Measurements from ENCODE around the gene RNF19B. TPM values are rescaled to one million over a fixed set of nuclear protein-coding genes. Genes with fewer than 3 reads are reported as not detected.

Gene RNF19B
- total RNA-seq, 4 donors from 2014 or later, result 13.9 to 22.9 (median 17.2) TPM

DNA sequence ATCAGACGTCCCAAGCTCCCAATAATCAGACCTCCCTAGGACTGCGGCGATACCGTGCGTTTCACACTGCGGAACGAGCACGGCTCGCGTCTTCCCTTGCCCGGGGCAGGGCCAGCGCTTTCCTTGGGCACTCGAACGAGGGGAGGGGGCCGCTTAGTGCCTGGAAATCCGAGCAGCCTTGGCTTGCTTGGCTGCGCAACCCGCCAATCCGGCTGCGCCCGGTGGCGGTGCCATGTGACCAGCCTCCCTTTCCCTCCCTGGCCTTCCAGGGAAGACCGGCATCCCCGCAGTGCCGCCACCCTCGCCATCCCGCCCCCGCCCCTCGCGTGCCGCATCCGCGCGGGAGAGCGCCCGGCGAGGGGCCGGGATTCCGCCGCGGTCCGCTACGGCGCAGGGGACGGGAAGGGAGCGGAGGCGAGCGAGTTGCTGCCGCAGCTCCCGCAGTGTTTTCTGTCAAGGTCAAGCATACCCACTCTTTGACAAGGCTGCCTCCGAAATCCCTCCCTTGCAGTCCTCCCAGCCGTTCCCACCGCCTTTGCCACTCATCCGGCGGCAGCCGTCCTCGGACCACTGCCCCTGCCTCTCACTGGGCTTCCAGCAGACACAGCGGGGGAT, 8.3 kb upstream of the RNF19B start:
- Histone ChIP-seq H3K27ac (peak overlapping the region in 1 of 4 donors; percentile 56), H3K4me3 (peak overlapping the region; percentile 23 to 63 (median 52)), H3K36me3 (no peaks in the 10 kb centered on the region), H3K27me3 (no peaks in the 10 kb centered on the region), H3K4me1 (peaks cover 0 to 10% (median 4%) of the 10 kb centered on the region in 4 donors), H3K9me3 (no peaks in the 10 kb centered on the region)
- peak in 1 of 2 donors; percentile 43 for TF ChIP-seq EP300 (IDR thresholded peaks at IDR 0.05)
- peak in 1 of 2 donors; percentile 34 for TF ChIP-seq POLR2A (IDR thresholded peaks at IDR 0.05)
- no peak for TF ChIP-seq CTCF (IDR thresholded peaks at IDR 0.05)
- WGBS, 2 donors, result 2 to 3% methylated on average over 34 to 45 of the region's 58 CpGs
- DNase-seq (ENCODE audit: low spot score in 2 of 2), result no peak

- Histone ChIP-seq H3K4me1 (peaks cover 0 to 10% (median 4%) of the 10 kb centered on the region in 4 donors), H3K36me3 (no peaks in the 10 kb centered on the region), H3K9me3 (no peaks in the 10 kb centered on the region), H3K4me3 (no peak overlapping the region), H3K27me3 (no peaks in the 10 kb centered on the region), H3K27ac (no peak overlapping the region)
- 88 to 97% methylated on average over 3 of the region's 3 CpGs for WGBS, 2 donors
- no peak for DNase-seq (ENCODE audit: low spot score in 2 of 2)
- no peak for TF ChIP-seq EP300 (IDR thresholded peaks at IDR 0.05)
- TF ChIP-seq CTCF (IDR thresholded peaks at IDR 0.05), result no peak
- no peak for TF ChIP-seq POLR2A (IDR thresholded peaks at IDR 0.05)
Measured at GRCh38 chr1:32971576-32971975, 7.0 kb upstream of the RNF19B start.

- DNase-seq (ENCODE audit: low spot score in 2 of 2), result no peak
- Histone ChIP-seq H3K4me3 (no peak overlapping the region), H3K4me1 (peaks cover 0 to 10% (median 4%) of the 10 kb centered on the region in 4 donors), H3K27me3 (no peaks in the 10 kb centered on the region), H3K36me3 (no peaks in the 10 kb centered on the region), H3K27ac (no peak overlapping the region), H3K9me3 (no peaks in the 10 kb centered on the region)
- TF ChIP-seq CTCF (IDR thresholded peaks at IDR 0.05), result no peak
- TF ChIP-seq POLR2A (IDR thresholded peaks at IDR 0.05), result no peak
- TF ChIP-seq EP300 (IDR thresholded peaks at IDR 0.05), result no peak
- WGBS, 2 donors, result 93 to 100% methylated on average over 1 of the region's 1 CpG
Measured at GRCh38 chr1:32971156-32971555, 6.5 kb upstream of the RNF19B start.

GRCh38 chr1:32969566-32969965, 5.0 kb upstream of the RNF19B start:
- Histone ChIP-seq H3K9me3 (no peaks in the 10 kb centered on the region), H3K36me3 (no peaks in the 10 kb centered on the region), H3K4me3 (no peak overlapping the region), H3K27me3 (no peaks in the 10 kb centered on the region), H3K27ac (no peak overlapping the region), H3K4me1 (peaks cover 0 to 14% (median 4%) of the 10 kb centered on the region in 4 donors)
- DNase-seq (ENCODE audit: low spot score in 2 of 2), result no peak
- no peak for TF ChIP-seq POLR2A (IDR thresholded peaks at IDR 0.05)
- TF ChIP-seq CTCF (IDR thresholded peaks at IDR 0.05), result no peak
- TF ChIP-seq EP300 (IDR thresholded peaks at IDR 0.05), result no peak

DNA sequence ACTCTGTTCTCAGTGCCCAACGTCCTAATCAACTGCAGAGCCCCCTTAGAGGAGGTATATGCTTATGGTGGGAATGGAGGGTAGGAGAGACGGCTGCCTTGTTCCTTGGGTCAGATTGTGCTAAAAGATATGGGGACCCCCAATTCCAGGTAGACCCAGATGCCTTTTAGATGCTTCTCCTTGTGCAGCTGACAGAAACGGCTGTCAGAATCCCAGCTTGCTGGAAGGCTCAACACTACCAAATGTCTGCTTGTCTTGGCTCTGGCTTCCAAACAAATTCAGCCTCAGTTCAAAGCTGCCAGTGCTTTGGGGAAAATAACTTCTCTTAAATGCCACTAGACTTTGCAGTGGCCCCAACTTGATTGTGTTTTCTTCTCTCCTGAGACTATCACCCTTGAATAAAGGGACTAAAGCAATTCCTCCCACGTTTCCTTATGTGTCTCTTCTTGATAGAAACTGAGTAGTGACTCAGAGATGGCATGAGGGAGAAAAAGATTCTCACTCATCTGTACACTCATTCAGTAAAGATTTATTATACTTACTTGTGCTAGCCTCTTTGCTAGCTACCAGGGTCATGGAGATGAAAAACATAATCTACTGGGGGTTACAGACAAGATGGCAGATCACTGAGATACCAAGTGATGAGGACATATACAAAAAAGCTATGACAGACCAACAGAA, 3.4 kb upstream of the RNF19B start:
- Histone ChIP-seq H3K36me3 (no peaks in the 10 kb centered on the region), H3K27ac (no peak overlapping the region), H3K4me3 (no peak overlapping the region), H3K4me1 (peaks cover 0 to 16% (median 5%) of the 10 kb centered on the region in 4 donors), H3K27me3 (no peaks in the 10 kb centered on the region), H3K9me3 (no peaks in the 10 kb centered on the region)
- no peak for TF ChIP-seq CTCF (IDR thresholded peaks at IDR 0.05)
- DNase-seq (ENCODE audit: low spot score in 2 of 2), result no peak
- 52 to 79% methylated on average over 4 of the region's 4 CpGs for WGBS, 2 donors

All from tibial nerve (tissue), 4 donors.